ENCODE results near the gene FNTB. TPM values are rescaled to one million over a fixed set of nuclear protein-coding genes. Genes with fewer than 3 reads are reported as not detected.

Gene FNTB
- total and polyA plus RNA-seq, 2 of the 13 experiments (the other 11 are each of a cell fraction or from before 2014, with no cell fraction given): 23.6 to 28.5 TPM

DNA sequence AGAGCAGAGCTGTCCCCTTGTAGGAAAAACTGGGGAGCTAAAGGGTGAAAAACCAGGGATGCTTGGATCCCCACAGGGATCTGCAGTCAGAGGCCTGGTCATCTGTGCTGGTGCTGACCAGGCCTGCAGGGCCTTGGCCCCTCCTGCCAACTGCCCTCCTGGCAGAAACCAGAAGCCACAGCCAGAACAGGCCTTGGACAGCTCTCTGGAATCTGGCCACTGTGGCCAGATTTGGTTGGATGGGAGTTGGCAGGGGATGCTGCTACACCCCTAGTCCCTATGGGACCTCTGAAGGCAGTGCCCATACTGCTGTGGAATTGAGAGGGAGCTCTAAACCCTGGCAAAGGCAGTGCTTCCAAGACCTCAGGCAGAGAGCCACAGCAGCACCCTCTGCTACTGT lies 35.0 kb upstream of the FNTB start:
- Histone ChIP-seq H3K36me3 (replicated peaks in 1 of 2; ENCODE audit: control insufficient read depth in 1 of 2, insufficient read depth in 2 of 2, low read length in 2 of 2) (peaks cover 0 to 5% of the 10 kb centered on the region in 2 experiments; a peak in 2 of 5 replicates), H3K79me2 (ENCODE audit: insufficient read depth, low read length) (no peaks in the 10 kb centered on the region), H3K27ac (ENCODE audit: extremely low read length, insufficient read depth, low read length) (no peak overlapping the region), H4K20me1 (ENCODE audit: insufficient read depth, low read length) (no peaks in the 10 kb centered on the region), H3K4me3 (replicated peaks in 1 of 3; ENCODE audit: insufficient read depth in 1 of 3, low read depth in 2 of 3, low read length in 3 of 3) (no peak overlapping the region), H3K27me3 (ENCODE audit: control insufficient read depth in 1 of 2, insufficient read depth in 2 of 2, low read length in 2 of 2) (no peaks in the 10 kb centered on the region), H2AFZ (ENCODE audit: low read length) (no peak overlapping the region), H3K9me3 (ENCODE audit: low read length) (no peaks in the 10 kb centered on the region), H3K9ac (ENCODE audit: insufficient read depth, low read depth, low read length) (no peak overlapping the region), H3K4me2 (ENCODE audit: low read depth, low read length) (no peak overlapping the region), H3K4me1 (ENCODE audit: insufficient read depth, low read length) (peaks cover 44% of the 10 kb centered on the region)
- TF ChIP-seq SMAD9 (CRISPR knock-in tag; IDR thresholded peaks at IDR 0.05) (no peak), ZNF703 (CRISPR knock-in tag; IDR thresholded peaks at IDR 0.05; ENCODE audit: borderline replicate concordance) (no peak), ZFY (CRISPR knock-in tag; IDR thresholded peaks at IDR 0.05) (no peak), ZNF75D (CRISPR knock-in tag; IDR thresholded peaks at IDR 0.05; ENCODE audit: borderline replicate concordance) (no peak), ISX (CRISPR knock-in tag; conservative IDR thresholded peaks at IDR 0.05) (no peak), HMG20A (CRISPR knock-in tag; IDR thresholded peaks at IDR 0.05; ENCODE audit: borderline replicate concordance) (no peak), NFYC (CRISPR knock-in tag; IDR thresholded peaks at IDR 0.05) (no peak), ATAD3A (CRISPR knock-in tag; IDR thresholded peaks at IDR 0.05) (no peak), EED (CRISPR knock-in tag; IDR thresholded peaks at IDR 0.05) (no peak), FOXJ3 (CRISPR knock-in tag; IDR thresholded peaks at IDR 0.05; ENCODE audit: borderline replicate concordance) (no peak), ARID4A (CRISPR knock-in tag; IDR thresholded peaks at IDR 0.05; ENCODE audit: borderline replicate concordance) (no peak), RARA (CRISPR knock-in tag; IDR thresholded peaks at IDR 0.05) (no peak)
- TF ChIP-seq, protein P1, sequence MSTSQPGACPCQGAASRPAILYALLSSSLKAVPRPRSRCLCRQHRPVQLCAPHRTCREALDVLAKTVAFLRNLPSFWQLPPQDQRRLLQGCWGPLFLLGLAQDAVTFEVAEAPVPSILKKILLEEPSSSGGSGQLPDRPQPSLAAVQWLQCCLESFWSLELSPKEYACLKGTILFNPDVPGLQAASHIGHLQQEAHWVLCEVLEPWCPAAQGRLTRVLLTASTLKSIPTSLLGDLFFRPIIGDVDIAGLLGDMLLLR (CRISPR knock-in tag; IDR thresholded peaks at IDR 0.05): no peak
- no peak for FAIRE-seq
- BruUV-seq (replicated peaks): no TSS peak
- intact Hi-C loops (cut with micrococcal nuclease; ENCODE audit: unreplicated experiment): no loop called here
- DNase-seq (ENCODE audit: low spot score): no peak
- ChIA-PET POLR2A (no interaction called here), CTCF (ENCODE audit: low intra/inter-chr PET ratio, low total read pairs) (no interaction called here)
- no peak for ATAC-seq
- in situ Hi-C loops (cut with HindIII; ENCODE audit: extremely low pct_ligation_motif_present, low pct_unique_long_range_greater_than_20kb): no loop called here
